ENCODE data around the gene GPATCH2. TPM values are rescaled to one million over a fixed set of nuclear protein-coding genes. Genes with fewer than 3 reads are reported as not detected.

GPATCH2 gene
- polyA plus RNA-seq, 1 experiment: 2.7 TPM

DNA sequence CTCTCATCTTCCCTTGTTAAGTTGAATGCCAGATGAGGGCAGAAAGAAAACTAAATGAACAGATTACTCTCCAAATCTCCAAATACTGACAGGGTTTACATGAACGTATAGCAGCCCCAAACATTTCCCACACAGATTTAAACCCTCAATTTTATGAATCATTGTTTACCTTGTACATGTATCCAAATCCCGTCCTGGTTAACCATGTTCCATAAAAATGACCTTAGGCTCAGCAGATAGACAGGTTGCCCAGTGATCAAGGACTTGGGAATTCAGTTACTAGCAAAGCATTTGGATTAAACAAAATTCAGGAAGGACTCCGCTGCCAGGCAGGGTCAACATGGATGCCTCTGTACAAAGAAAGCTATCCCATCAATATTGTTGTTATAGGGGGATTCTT, 213.5 kb downstream of the GPATCH2 start:
- Histone ChIP-seq H3K4me3 (ENCODE audit: low read depth, low read length) (no peak overlapping the region), H3K36me3 (ENCODE audit: control insufficient read depth, insufficient read depth, low read length) (no peaks in the 10 kb centered on the region), H3K27me3 (ENCODE audit: control insufficient read depth, insufficient read depth, low read length) (no peaks in the 10 kb centered on the region)
- POLR2A ChIA-PET: no interaction called here
- DNase-seq (ENCODE audit: low read depth): no peak
- TF ChIP-seq, protein P1, sequence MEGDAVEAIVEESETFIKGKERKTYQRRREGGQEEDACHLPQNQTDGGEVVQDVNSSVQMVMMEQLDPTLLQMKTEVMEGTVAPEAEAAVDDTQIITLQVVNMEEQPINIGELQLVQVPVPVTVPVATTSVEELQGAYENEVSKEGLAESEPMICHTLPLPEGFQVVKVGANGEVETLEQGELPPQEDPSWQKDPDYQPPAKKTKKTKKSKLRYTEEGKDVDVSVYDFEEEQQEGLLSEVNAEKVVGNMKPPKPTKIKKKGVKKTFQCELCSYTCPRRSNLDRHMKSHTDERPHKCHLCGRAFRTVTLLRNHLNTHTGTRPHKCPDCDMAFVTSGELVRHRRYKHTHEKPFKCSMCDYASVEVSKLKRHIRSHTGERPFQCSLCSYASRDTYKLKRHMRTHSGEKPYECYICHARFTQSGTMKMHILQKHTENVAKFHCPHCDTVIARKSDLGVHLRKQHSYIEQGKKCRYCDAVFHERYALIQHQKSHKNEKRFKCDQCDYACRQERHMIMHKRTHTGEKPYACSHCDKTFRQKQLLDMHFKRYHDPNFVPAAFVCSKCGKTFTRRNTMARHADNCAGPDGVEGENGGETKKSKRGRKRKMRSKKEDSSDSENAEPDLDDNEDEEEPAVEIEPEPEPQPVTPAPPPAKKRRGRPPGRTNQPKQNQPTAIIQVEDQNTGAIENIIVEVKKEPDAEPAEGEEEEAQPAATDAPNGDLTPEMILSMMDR (IDR thresholded peaks at IDR 0.05; ENCODE audit: insufficient read depth, low read depth, low read length): no peak
- CTCF ChIA-PET: no interaction called here

DNA sequence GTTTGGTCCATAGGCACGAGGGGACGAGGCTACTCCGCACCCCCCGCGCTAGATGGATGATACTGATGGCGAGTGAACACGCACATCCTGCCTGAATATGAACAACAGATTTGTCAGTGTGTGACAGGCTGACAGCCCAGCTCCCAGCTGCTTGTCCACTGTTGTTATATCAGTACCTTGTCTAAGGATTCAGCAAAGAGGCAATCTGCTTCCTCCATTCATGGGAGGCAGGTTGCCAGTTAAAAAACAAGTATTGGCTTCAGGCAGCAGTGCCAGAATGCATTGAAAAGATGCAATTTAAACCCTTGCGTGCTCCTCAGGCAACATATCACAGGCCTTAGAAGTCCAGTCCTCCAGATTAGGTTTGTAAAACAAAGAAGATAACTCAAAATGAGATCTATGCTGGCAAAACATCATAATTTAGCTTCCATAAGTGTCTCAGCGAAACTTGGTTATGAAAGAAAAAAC, 223.3 kb downstream of the GPATCH2 start:
- no peak overlapping the region for H3K4me3 ChIP-seq (ENCODE audit: low read depth, low read length)
- H3K36me3 ChIP-seq (ENCODE audit: control insufficient read depth, insufficient read depth, low read length): no peaks in the 10 kb centered on the region
- ChIA-PET CTCF (interaction anchor here (0.6 kb wide), 1 partner anchor 250 kb away, joined by 3 read pairs; no protein-coding TSS in a partner anchor), POLR2A (no interaction called here)
- TF ChIP-seq, protein P1 (IDR thresholded peaks at IDR 0.05; ENCODE audit: insufficient read depth, low read depth, low read length): no peak
- no peaks in the 10 kb centered on the region for H3K27me3 ChIP-seq (ENCODE audit: control insufficient read depth, insufficient read depth, low read length)
- no peak for DNase-seq (ENCODE audit: low read depth)

- ChIA-PET CTCF (no interaction called here), POLR2A (no interaction called here)
- no peaks in the 10 kb centered on the region for H3K36me3 ChIP-seq (ENCODE audit: control insufficient read depth, insufficient read depth, low read length)
- no peak for DNase-seq (ENCODE audit: low read depth)
- TF ChIP-seq, protein P1 (IDR thresholded peaks at IDR 0.05; ENCODE audit: insufficient read depth, low read depth, low read length): no peak
- no peaks in the 10 kb centered on the region for H3K27me3 ChIP-seq (ENCODE audit: control insufficient read depth, insufficient read depth, low read length)
- no peak overlapping the region for H3K4me3 ChIP-seq (ENCODE audit: low read depth, low read length)
Observed at GRCh38 chr1:217403026-217403720, 227.7 kb downstream of the GPATCH2 start.

DNA sequence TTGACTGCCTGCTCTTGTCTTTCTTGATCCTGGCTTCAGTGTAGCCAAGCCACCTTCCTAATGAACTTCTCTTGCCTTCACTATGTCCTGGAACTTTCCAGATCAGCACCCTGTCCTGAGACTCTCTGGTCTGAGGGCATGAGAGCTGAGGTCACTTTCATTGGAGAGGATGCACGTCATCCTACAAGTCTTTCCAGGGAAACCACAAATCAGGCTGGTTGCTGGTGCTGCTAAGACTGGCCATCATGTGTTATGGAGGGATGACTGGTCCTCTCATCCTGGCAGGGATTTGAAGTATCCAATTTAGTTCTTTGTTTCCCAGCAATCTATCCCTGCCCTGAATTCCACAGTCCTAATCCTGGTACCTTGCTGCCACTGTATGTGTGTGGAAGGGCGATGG, 228.6 kb downstream of the GPATCH2 start:
- Histone ChIP-seq H3K27me3 (ENCODE audit: control insufficient read depth, insufficient read depth, low read length) (no peaks in the 10 kb centered on the region), H3K36me3 (ENCODE audit: control insufficient read depth, insufficient read depth, low read length) (no peaks in the 10 kb centered on the region), H3K4me3 (ENCODE audit: low read depth, low read length) (no peak overlapping the region)
- TF ChIP-seq, protein P1 (IDR thresholded peaks at IDR 0.05; ENCODE audit: insufficient read depth, low read depth, low read length): no peak
- DNase-seq (ENCODE audit: low read depth): no peak
- POLR2A ChIA-PET: no interaction called here
- CTCF ChIA-PET: no interaction called here

GRCh38 chr1:217393896-217394295, 237.0 kb downstream of the GPATCH2 start:
- TF ChIP-seq, protein P1 (IDR thresholded peaks at IDR 0.05; ENCODE audit: insufficient read depth, low read depth, low read length): no peak
- ChIA-PET POLR2A (no interaction called here), CTCF (no interaction called here)
- Histone ChIP-seq H3K4me3 (ENCODE audit: low read depth, low read length) (no peak overlapping the region), H3K27me3 (ENCODE audit: control insufficient read depth, insufficient read depth, low read length) (no peaks in the 10 kb centered on the region), H3K36me3 (ENCODE audit: control insufficient read depth, insufficient read depth, low read length) (no peaks in the 10 kb centered on the region)
- DNase-seq (ENCODE audit: low read depth): no peak
